ENCODE results near the gene NAT14. TPM values are rescaled to one million over a fixed set of nuclear protein-coding genes. Genes with fewer than 3 reads are reported as not detected.

NAT14 gene
- total and polyA plus RNA-seq, 2 donors from 2014 or later = 42.6 to 45.0 TPM

- intact Hi-C loops (cut with DNase I) = no loop called here
- H3K4me3 ChIP-seq (ENCODE audit: low read length in 3 of 3) = no peak overlapping the region
- peak overlapping the region in 1 of 3 donors; percentile 12 for H3K9ac ChIP-seq (ENCODE audit: low read length in 3 of 3)
- no peaks in the 10 kb centered on the region for H3K36me3 ChIP-seq (ENCODE audit: control insufficient read depth in 2 of 3, insufficient read depth in 3 of 3, low read length in 3 of 3)
- no peaks in the 10 kb centered on the region for H3K9me3 ChIP-seq (ENCODE audit: control insufficient read depth in 2 of 3, insufficient read depth in 1 of 3, low read length in 3 of 3)
- no peaks in the 10 kb centered on the region for H3K27me3 ChIP-seq (ENCODE audit: control insufficient read depth, insufficient read depth, low read length)
- peak in 4 of 5 donors; percentile 59 to 87 (median 78) for DNase-seq
- FAIRE-seq = no peak
- H3K27ac ChIP-seq (ENCODE audit: low read depth in 2 of 2, low read length in 2 of 2) = no peak overlapping the region
- peaks cover 0 to 3% (median 0%) of the 10 kb centered on the region in 3 donors for H3K4me1 ChIP-seq (ENCODE audit: control insufficient read depth in 2 of 3, insufficient read depth in 2 of 3, low read depth in 1 of 3, low read length in 3 of 3)
- peak; percentile 96 for TF ChIP-seq CTCF (IDR thresholded peaks at IDR 0.05; ENCODE audit: borderline replicate concordance, extremely low read depth, insufficient read depth)
These were observed 17.5 kb upstream of the NAT14 start for GRCh38 chr19:55467236-55468053.

GRCh38 chr19:55468054-55468393, 17.0 kb upstream of the NAT14 start:
- FAIRE-seq (no peak), DNase-seq (no peak)
- no peak overlapping the region for H3K27ac ChIP-seq (ENCODE audit: low read depth in 2 of 2, low read length in 2 of 2)

DNA sequence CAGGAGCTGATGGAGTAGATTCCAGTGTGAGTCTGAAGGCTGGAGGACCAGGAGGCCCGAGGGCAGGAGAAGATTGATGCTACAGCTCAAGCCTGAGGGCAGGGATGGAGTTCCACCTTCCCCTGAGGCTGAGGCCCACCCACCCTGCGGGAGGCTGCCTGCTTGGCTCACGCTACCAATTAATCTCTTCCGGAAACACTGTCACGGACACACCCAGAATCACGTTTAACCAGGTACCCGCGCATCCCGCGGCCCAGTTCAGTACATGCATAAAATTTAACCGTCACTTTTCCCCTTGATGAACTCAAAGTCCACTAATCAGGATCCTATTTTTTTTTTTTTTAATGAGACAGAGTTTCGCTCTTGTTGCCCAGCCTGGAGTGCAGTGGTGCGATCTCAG, 13.7 kb upstream of the NAT14 start:
- Histone ChIP-seq H3K27ac (ENCODE audit: low read depth in 2 of 2, low read length in 2 of 2) (no peak overlapping the region), H3K36me3 (ENCODE audit: control insufficient read depth in 2 of 3, insufficient read depth in 3 of 3, low read length in 3 of 3) (no peaks in the 10 kb centered on the region), H3K9ac (ENCODE audit: low read length in 3 of 3) (no peak overlapping the region), H3K4me1 (ENCODE audit: control insufficient read depth in 2 of 3, insufficient read depth in 2 of 3, low read depth in 1 of 3, low read length in 3 of 3) (peaks cover 2 to 23% (median 13%) of the 10 kb centered on the region in 3 donors), H3K4me3 (ENCODE audit: low read length in 3 of 3) (no peak overlapping the region), H3K27me3 (ENCODE audit: control insufficient read depth, insufficient read depth, low read length) (no peaks in the 10 kb centered on the region), H3K9me3 (ENCODE audit: control insufficient read depth in 2 of 3, insufficient read depth in 1 of 3, low read length in 3 of 3) (no peaks in the 10 kb centered on the region)
- no peak for DNase-seq
- intact Hi-C loops (cut with DNase I) = no loop called here
- no peak for FAIRE-seq
- TF ChIP-seq CTCF (IDR thresholded peaks at IDR 0.05; ENCODE audit: borderline replicate concordance, extremely low read depth, insufficient read depth) = no peak

More at GRCh38 chr19:55468054-55468393, 17.0 kb upstream of the NAT14 start:
- H3K36me3 ChIP-seq (ENCODE audit: control insufficient read depth in 2 of 3, insufficient read depth in 3 of 3, low read length in 3 of 3) = no peaks in the 10 kb centered on the region
- TF ChIP-seq CTCF (IDR thresholded peaks at IDR 0.05; ENCODE audit: borderline replicate concordance, extremely low read depth, insufficient read depth) = no peak
- H3K4me3 ChIP-seq (ENCODE audit: low read length in 3 of 3) = no peak overlapping the region
- no peak overlapping the region for H3K9ac ChIP-seq (ENCODE audit: low read length in 3 of 3)
- peaks cover 0 to 3% (median 0%) of the 10 kb centered on the region in 3 donors for H3K4me1 ChIP-seq (ENCODE audit: control insufficient read depth in 2 of 3, insufficient read depth in 2 of 3, low read depth in 1 of 3, low read length in 3 of 3)
- H3K27me3 ChIP-seq (ENCODE audit: control insufficient read depth, insufficient read depth, low read length) = no peaks in the 10 kb centered on the region
- no peaks in the 10 kb centered on the region for H3K9me3 ChIP-seq (ENCODE audit: control insufficient read depth in 2 of 3, insufficient read depth in 1 of 3, low read length in 3 of 3)
- intact Hi-C loops (cut with DNase I) = no loop called here
